ENCODE measurements around the gene SMIM41.

- TF ChIP-seq EZH2 (IDR thresholded peaks at IDR 0.05; ENCODE audit: low read length, missing control alignments) (no peak), CTCF (conservative IDR thresholded peaks at IDR 0.05 in 1 of 2, IDR thresholded peaks at IDR 0.05 in 1 of 2; ENCODE audit: low read depth in 1 of 2, low read length in 2 of 2) (no peak)
These were observed 47.4 kb downstream of the SMIM41 start for GRCh38 chr12:52126605-52127578.
